ENCODE results near the gene KAZN. TPM values are rescaled to one million over a fixed set of nuclear protein-coding genes. Genes with fewer than 3 reads are reported as not detected.

Gene KAZN
- total RNA-seq, 1 donor from 2014 or later, result 7.9 TPM

GRCh38 chr1:15104768-15105167, 506.3 kb downstream of the KAZN start:
- DNase-seq, result no peak
- Mint-ChIP-seq H3K36me3 (ENCODE audit: unreplicated experiment) (peaks cover 7% of the 10 kb centered on the region), H3K4me3 (ENCODE audit: unreplicated experiment) (no peak overlapping the region), H3K27me3 (ENCODE audit: unreplicated experiment) (peaks cover 5% of the 10 kb centered on the region), H3K27ac (ENCODE audit: unreplicated experiment) (no peak overlapping the region), H3K4me1 (ENCODE audit: low read depth, unreplicated experiment) (no peaks in the 10 kb centered on the region), H3K9me3 (ENCODE audit: unreplicated experiment) (peaks cover 5% of the 10 kb centered on the region)
- TF ChIP-seq, protein P1, sequence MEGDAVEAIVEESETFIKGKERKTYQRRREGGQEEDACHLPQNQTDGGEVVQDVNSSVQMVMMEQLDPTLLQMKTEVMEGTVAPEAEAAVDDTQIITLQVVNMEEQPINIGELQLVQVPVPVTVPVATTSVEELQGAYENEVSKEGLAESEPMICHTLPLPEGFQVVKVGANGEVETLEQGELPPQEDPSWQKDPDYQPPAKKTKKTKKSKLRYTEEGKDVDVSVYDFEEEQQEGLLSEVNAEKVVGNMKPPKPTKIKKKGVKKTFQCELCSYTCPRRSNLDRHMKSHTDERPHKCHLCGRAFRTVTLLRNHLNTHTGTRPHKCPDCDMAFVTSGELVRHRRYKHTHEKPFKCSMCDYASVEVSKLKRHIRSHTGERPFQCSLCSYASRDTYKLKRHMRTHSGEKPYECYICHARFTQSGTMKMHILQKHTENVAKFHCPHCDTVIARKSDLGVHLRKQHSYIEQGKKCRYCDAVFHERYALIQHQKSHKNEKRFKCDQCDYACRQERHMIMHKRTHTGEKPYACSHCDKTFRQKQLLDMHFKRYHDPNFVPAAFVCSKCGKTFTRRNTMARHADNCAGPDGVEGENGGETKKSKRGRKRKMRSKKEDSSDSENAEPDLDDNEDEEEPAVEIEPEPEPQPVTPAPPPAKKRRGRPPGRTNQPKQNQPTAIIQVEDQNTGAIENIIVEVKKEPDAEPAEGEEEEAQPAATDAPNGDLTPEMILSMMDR (IDR thresholded peaks at IDR 0.05; ENCODE audit: partially characterized antibody, unreplicated experiment), result no peak

DNA sequence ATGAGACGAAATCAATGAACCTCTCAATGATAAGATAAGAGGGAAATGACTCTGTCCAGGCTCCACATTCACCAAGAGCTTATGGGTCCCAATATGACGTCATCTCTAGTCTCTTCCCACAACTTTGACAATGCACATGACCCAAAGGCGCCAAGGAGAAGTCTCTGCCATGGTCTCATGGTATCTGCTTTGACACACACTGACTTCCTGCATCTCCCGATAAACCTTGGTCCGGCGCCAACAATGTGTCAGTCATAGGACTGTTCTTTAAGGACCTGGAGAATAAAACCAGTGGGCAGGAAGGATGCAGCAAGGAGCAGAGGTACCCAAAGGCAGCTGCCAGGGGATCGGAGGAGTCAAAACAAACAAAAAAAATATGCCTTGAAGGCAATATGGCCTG, 508.1 kb downstream of the KAZN start:
- Mint-ChIP-seq H3K9me3 (ENCODE audit: unreplicated experiment) (no peaks in the 10 kb centered on the region), H3K27me3 (ENCODE audit: unreplicated experiment) (no peaks in the 10 kb centered on the region), H3K4me1 (ENCODE audit: low read depth, unreplicated experiment) (no peaks in the 10 kb centered on the region), H3K4me3 (ENCODE audit: unreplicated experiment) (no peak overlapping the region), H3K36me3 (ENCODE audit: unreplicated experiment) (peaks cover 4% of the 10 kb centered on the region), H3K27ac (ENCODE audit: unreplicated experiment) (no peak overlapping the region)
- DNase-seq, result no peak
- TF ChIP-seq, protein P1 (IDR thresholded peaks at IDR 0.05; ENCODE audit: partially characterized antibody, unreplicated experiment), result no peak

DNA sequence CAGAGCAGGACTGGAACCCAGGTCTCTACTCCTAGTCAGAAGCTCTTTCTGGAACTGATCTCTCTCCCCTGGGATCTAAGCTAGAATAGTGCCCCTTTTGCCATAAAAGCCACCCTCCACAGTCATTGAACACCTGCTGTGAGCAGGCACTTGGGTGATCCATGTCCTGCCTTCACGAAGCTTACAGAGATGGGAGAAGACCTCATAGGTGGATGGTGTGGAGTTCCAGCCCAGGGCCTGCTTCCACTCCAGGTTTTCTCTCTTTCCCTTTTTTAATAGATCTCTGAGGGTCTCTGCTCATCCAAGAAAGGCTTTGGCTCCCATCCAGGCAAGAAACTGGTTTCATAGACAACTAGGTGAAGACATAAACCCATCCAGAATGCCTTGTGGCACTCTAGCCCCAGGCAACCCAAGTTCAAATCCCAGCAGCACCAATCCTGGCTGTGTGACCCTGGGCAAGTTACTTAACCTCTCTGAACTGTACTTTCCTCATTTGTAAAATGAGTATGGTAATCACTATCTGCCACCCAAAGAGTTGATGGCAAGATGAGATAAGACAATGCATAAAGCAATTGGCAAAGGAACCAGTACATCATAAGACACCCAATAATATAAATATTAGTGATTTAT, 508.7 kb downstream of the KAZN start:
- Mint-ChIP-seq H3K4me1 (ENCODE audit: low read depth, unreplicated experiment) (peaks cover 3% of the 10 kb centered on the region), H3K4me3 (ENCODE audit: unreplicated experiment) (no peak overlapping the region), H3K36me3 (ENCODE audit: unreplicated experiment) (peaks cover 4% of the 10 kb centered on the region), H3K9me3 (ENCODE audit: unreplicated experiment) (no peaks in the 10 kb centered on the region), H3K27ac (ENCODE audit: unreplicated experiment) (no peak overlapping the region), H3K27me3 (ENCODE audit: unreplicated experiment) (peaks cover 2% of the 10 kb centered on the region)
- DNase-seq, result no peak
- TF ChIP-seq, protein P1 (IDR thresholded peaks at IDR 0.05; ENCODE audit: partially characterized antibody, unreplicated experiment), result no peak

DNA sequence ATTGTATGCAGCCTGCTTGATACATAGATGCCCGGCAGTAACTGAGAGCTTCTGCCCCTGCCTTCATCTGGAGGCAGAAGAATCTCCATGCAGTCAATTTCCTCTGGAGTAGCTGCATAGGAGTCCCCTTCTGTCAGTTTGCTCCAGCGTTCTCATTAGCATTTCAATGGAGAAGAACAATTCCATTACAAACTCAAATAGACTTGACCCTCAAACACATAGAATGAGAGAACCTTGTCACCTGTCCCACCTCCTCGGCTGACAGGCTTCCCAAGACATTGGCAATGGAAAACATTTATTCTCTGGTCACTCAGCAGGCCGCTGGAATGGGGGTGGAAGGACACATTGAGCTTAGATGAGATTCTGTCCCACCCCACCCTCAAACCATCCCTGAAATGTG, 509.4 kb downstream of the KAZN start:
- Mint-ChIP-seq H3K4me3 (ENCODE audit: unreplicated experiment) (no peak overlapping the region), H3K36me3 (ENCODE audit: unreplicated experiment) (peaks cover 4% of the 10 kb centered on the region), H3K27me3 (ENCODE audit: unreplicated experiment) (peaks cover 3% of the 10 kb centered on the region), H3K4me1 (ENCODE audit: low read depth, unreplicated experiment) (peaks cover 5% of the 10 kb centered on the region), H3K9me3 (ENCODE audit: unreplicated experiment) (no peaks in the 10 kb centered on the region), H3K27ac (ENCODE audit: unreplicated experiment) (no peak overlapping the region)
- TF ChIP-seq, protein P1 (IDR thresholded peaks at IDR 0.05; ENCODE audit: partially characterized antibody, unreplicated experiment), result no peak
- no peak for DNase-seq

DNA sequence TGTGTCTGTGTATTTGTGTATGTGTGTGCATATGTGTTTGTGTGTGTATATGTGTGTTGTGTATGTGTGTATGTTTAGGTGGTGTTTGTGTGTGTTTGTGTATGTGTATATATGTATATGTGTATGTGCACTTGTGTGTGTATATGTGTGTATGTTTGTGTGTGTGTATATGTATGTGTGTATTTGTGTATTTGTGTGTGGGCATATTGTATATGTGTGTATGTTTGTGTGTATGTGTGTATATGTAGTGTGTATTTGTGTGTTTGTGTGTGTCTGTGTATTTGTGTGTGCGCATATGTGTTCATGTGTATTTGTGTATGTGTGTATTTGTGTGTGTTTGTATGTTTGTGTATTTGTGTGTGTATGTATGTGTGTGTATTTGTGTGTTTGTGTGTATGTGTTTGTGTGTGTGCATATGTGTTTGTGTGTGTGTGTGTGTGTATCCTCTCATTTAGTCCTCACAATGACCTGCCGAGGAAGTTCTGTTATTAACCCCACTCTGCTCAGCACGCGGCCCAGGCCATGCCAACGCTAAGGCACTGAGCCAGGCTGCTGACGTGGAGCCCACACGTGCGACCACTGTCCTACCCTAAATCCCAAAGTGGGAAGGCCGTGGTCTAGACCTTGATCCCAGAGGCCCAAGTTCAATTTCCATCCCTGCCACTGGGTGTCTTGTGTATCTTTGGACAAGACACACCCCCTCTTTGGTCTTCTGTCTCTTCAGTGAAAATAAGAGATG, 511.8 kb downstream of the KAZN start:
- Mint-ChIP-seq H3K4me3 (ENCODE audit: unreplicated experiment) (no peak overlapping the region), H3K27ac (ENCODE audit: unreplicated experiment) (no peak overlapping the region), H3K9me3 (ENCODE audit: unreplicated experiment) (no peaks in the 10 kb centered on the region), H3K36me3 (ENCODE audit: unreplicated experiment) (no peaks in the 10 kb centered on the region), H3K4me1 (ENCODE audit: low read depth, unreplicated experiment) (peaks cover 5% of the 10 kb centered on the region), H3K27me3 (ENCODE audit: unreplicated experiment) (peaks cover 3% of the 10 kb centered on the region)
- no peak for DNase-seq
- TF ChIP-seq, protein P1 (IDR thresholded peaks at IDR 0.05; ENCODE audit: partially characterized antibody, unreplicated experiment), result no peak
